ENCODE measurements around the gene CRNKL1. TPM values are rescaled to one million over a fixed set of nuclear protein-coding genes. Genes with fewer than 3 reads are reported as not detected.

The CRNKL1 gene
- total and polyA plus RNA-seq, 2 donors (not counting 3 experiments of a cell fraction or from before 2014, with no cell fraction given) = 4.9 to 22.3 TPM

- Histone ChIP-seq H3K9ac (replicated peaks; ENCODE audit: extremely low read depth, insufficient read depth, low read length) (no peak overlapping the region), H3K36me3 (ENCODE audit: control insufficient read depth in 2 of 2, extremely low read depth in 1 of 2, insufficient read depth in 2 of 2, low read length in 2 of 2) (peaks cover 5 to 16% of the 10 kb centered on the region in 2 experiments), H3K27ac (ENCODE audit: insufficient read depth, low read depth, low read length) (no peak overlapping the region), H2AFZ (ENCODE audit: low read depth, low read length) (no peak overlapping the region), H3K27me3 (ENCODE audit: control insufficient read depth in 2 of 2, insufficient read depth in 2 of 2, low read length in 2 of 2) (no peaks in the 10 kb centered on the region), H3K9me3 (replicated peaks; ENCODE audit: control insufficient read depth, insufficient read depth, low read length) (no peaks in the 10 kb centered on the region), H3K4me3 (replicated peaks in 1 of 3; ENCODE audit: insufficient read depth in 1 of 3, low read depth in 1 of 3, low read length in 3 of 3) (no peak overlapping the region), H3K4me2 (ENCODE audit: insufficient read depth, low read length) (no peak overlapping the region), H3K79me2 (ENCODE audit: control insufficient read depth, insufficient read depth, low read length) (peaks cover 66% of the 10 kb centered on the region), H3K4me1 (ENCODE audit: control insufficient read depth, extremely low read depth, insufficient read depth, low read length) (no peaks in the 10 kb centered on the region), H4K20me1 (replicated peaks; ENCODE audit: control insufficient read depth, extremely low read depth, insufficient read depth, low read length) (peaks cover 3% of the 10 kb centered on the region), H3K9me1 (replicated peaks; ENCODE audit: control insufficient read depth, extremely low read depth, insufficient read depth, low read length) (no peaks in the 10 kb centered on the region)
- DNase-seq (ENCODE audit: low read depth, low spot score) = no peak
- TF ChIP-seq POLR2A (IDR thresholded peaks at IDR 0.05; ENCODE audit: low read depth, low read length) (no peak), GATA2 (IDR thresholded peaks at IDR 0.05; ENCODE audit: insufficient read depth, insufficient read length, low read depth, low read length) (no peak), EZH2 (IDR thresholded peaks at IDR 0.05; ENCODE audit: borderline replicate concordance, low read depth, low read length, severe bottlenecking) (no peak), FOS (IDR thresholded peaks at IDR 0.05; ENCODE audit: borderline replicate concordance, insufficient read depth, low read length) (no peak), POLR2AphosphoS5 (IDR thresholded peaks at IDR 0.05; ENCODE audit: insufficient read depth, low read depth, low read length) (no peak), JUN (IDR thresholded peaks at IDR 0.05; ENCODE audit: borderline replicate concordance, insufficient read depth, insufficient read length, low read depth) (no peak), MYC (IDR thresholded peaks at IDR 0.05; ENCODE audit: low read depth, low read length) (no peak)
- TF ChIP-seq, protein P1, sequence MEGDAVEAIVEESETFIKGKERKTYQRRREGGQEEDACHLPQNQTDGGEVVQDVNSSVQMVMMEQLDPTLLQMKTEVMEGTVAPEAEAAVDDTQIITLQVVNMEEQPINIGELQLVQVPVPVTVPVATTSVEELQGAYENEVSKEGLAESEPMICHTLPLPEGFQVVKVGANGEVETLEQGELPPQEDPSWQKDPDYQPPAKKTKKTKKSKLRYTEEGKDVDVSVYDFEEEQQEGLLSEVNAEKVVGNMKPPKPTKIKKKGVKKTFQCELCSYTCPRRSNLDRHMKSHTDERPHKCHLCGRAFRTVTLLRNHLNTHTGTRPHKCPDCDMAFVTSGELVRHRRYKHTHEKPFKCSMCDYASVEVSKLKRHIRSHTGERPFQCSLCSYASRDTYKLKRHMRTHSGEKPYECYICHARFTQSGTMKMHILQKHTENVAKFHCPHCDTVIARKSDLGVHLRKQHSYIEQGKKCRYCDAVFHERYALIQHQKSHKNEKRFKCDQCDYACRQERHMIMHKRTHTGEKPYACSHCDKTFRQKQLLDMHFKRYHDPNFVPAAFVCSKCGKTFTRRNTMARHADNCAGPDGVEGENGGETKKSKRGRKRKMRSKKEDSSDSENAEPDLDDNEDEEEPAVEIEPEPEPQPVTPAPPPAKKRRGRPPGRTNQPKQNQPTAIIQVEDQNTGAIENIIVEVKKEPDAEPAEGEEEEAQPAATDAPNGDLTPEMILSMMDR (IDR thresholded peaks at IDR 0.05; ENCODE audit: extremely low read depth in 1 of 2, insufficient read depth in 1 of 2, low read depth in 1 of 2, low read length in 2 of 2) = no peak
- no peak for FAIRE-seq
- BruUV-seq (replicated peaks) = no TSS peak
- intact Hi-C loops (cut with micrococcal nuclease) (no loop called here), dilution Hi-C loops (cut with MboI; ENCODE audit: extremely low pct_ligation_motif_present, low sequenced_read_pairs) (no loop called here)
- CTCF ChIA-PET = no interaction called here
- POLR2A ChIA-PET = no interaction called here
Measured at GRCh38 chr20:20024942-20025341, 27.3 kb downstream of the CRNKL1 start.

Measured in endothelial cell of umbilical vein (primary cell).